K562 (cell line): ENCODE data around the gene TEX264. TPM values are rescaled to one million over a fixed set of nuclear protein-coding genes. Genes with fewer than 3 reads are reported as not detected.

Source experiments
- CBFA2T2 ChIP-seq: fragments of 450-650 bp; conservative IDR thresholded peaks from 2 replicates; pipeline ENCODE4 v1.6.1; 2017; ENCODE audit warnings: mild to moderate bottlenecking
- GATA2 ChIP-seq: sonication (generic); formaldehyde crosslinking; IDR thresholded peaks from 2 replicates; pipeline ENCODE4 v1.4.0; 2020; ENCODE audit warnings: mild to moderate bottlenecking, missing genetic modification reagents
- HNRNPH1 ChIP-seq: fragments of 200-400 bp; formaldehyde crosslinking; optimal IDR thresholded peaks from 2 replicates; pipeline ENCODE3; 2017; ENCODE audit warnings: low read depth, mild to moderate bottlenecking, low read length, moderate library complexity
- KHSRP ChIP-seq: fragments of 450-650 bp; IDR thresholded peaks from 2 replicates; pipeline ENCODE4 v1.6.1; 2017
- NR2F6 ChIP-seq: fragments of 450-650 bp; formaldehyde crosslinking; IDR thresholded peaks from 2 replicates; pipeline ENCODE4 v1.4.0; 2020; ENCODE audit warnings: mild to moderate bottlenecking
- RBM22 ChIP-seq: fragments of 200-400 bp; formaldehyde crosslinking; IDR thresholded peaks from 2 replicates; pipeline ENCODE4 v1.6.1; 2018; ENCODE audit warnings: low read length, low read depth; ENCODE audit not compliant: poor library complexity, severe bottlenecking
- SMARCA4 ChIP-seq: fragments of 450-650 bp; IDR thresholded peaks from 2 replicates; pipeline ENCODE4 v1.6.1; 2016
- SP1 ChIP-seq: sonication (generic); formaldehyde crosslinking; IDR thresholded peaks from 2 replicates; pipeline ENCODE4 v1.8.1; 2022; ENCODE audit warnings: mild to moderate bottlenecking, missing genetic modification reagents
- SRF ChIP-seq, 2 experiments: fragments of 250-450, 450-650 bp in 1 of 2; sonication (Bioruptor Pico) in 1 of 2; sonication (generic) in 1 of 2; formaldehyde crosslinking; IDR thresholded peaks; 2 replicates each; pipeline versions ENCODE4 v1.5.0 to v1.5.1; 2020 to 2022; ENCODE audit warnings: mild to moderate bottlenecking in 1 of 2, missing genetic modification reagents in 1 of 2
- TARDBP ChIP-seq: fragments of 450-650 bp; IDR thresholded peaks from 2 replicates; pipeline ENCODE4 v1.6.1; 2016
- TEAD2 ChIP-seq: fragments of 450-650 bp; IDR thresholded peaks from 2 replicates; pipeline ENCODE4 v1.6.1; 2016; ENCODE audit warnings: missing genetic modification characterization, control low read depth, missing compliant biosample characterization
- TFAP4 ChIP-seq: sonication (generic); formaldehyde crosslinking; IDR thresholded peaks from 2 replicates; pipeline ENCODE4 v1.8.0; 2022; ENCODE audit warnings: missing genetic modification reagents, mild to moderate bottlenecking, moderate library complexity, borderline replicate concordance
- ZBTB40 ChIP-seq, 2 experiments: fragments of 450-650 bp in 1 of 2; sonication (generic) in 1 of 2; formaldehyde crosslinking in 1 of 2; IDR thresholded peaks; 2 replicates each; pipeline versions ENCODE4 v1.7.1 to v1.9.0; 2016 to 2022; ENCODE audit warnings: inconsistent platforms in 1 of 2, mild to moderate bottlenecking in 1 of 2, missing genetic modification reagents in 1 of 2
- ZBTB5 ChIP-seq: fragments of 450-650 bp; IDR thresholded peaks from 2 replicates; pipeline ENCODE4 v1.6.1; 2017; ENCODE audit warnings: antibody characterized with exemption
- ZBTB7A ChIP-seq: IDR thresholded peaks from 2 replicates; pipeline ENCODE4 v1.6.1; 2011; ENCODE audit warnings: low read depth, mild to moderate bottlenecking, low read length, moderate library complexity, borderline replicate concordance; ENCODE audit not compliant: control insufficient read depth
- ZNF23 ChIP-seq: fragments of 250-450 bp; sonication (Bioruptor Pico); IDR thresholded peaks from 2 replicates; pipeline ENCODE4 v1.4.0; 2020; ENCODE audit warnings: mild to moderate bottlenecking
- polyA plus RNA-seq, 8 experiments: library from polyadenylated mRNA; depleted of rRNA in 4 of 8; stranded (reverse) in 5 of 8; unstranded in 3 of 8; fragments of >200 nt; fragmentation: Nextera tagmentation in 2 of 8; fragmentation: Illumina TruSeq in 1 of 8; extraction: Ambion mirVana in 2 of 8; extraction: Trizol in 1 of 8; gene quantifications; 2 replicates each; pipeline versions ENCODE4 v1.2.1 to v1.2.3, GENCODE V29; 2011 to 2014; ENCODE audit warnings: inconsistent platforms in 1 of 8, missing spikeins in 1 of 8
- total RNA-seq, 7 experiments: library from RNA; depleted of rRNA in 6 of 7; stranded (reverse); fragments of >200 nt in 6 of 7; fragmentation: Illumina TruSeq in 2 of 7; extraction: Trizol in 2 of 7; gene quantifications; 2 replicates each; pipeline versions ENCODE4 v1.2.1 to v1.2.3, GENCODE V29; 2011 to 2021; ENCODE audit warnings: low replicate concordance in 1 of 7

Gene TEX264
- total and polyA plus RNA-seq, 9 of the 15 experiments (the other 6 are each of a cell fraction or from before 2014, with no cell fraction given) = 4.1 to 47.0 (median 31.0) TPM

GRCh38 chr3:51684971-51685751 lies 14.1 kb downstream of the TEX264 start (continued):
- TF ChIP-seq ZBTB40 (IDR thresholded peaks at IDR 0.05) = no peak
- TF ChIP-seq ZBTB40 (CRISPR knock-in tag; IDR thresholded peaks at IDR 0.05) = no peak
- TF ChIP-seq HNRNPH1 = no peak
- TF ChIP-seq RBM22 = no peak
- TF ChIP-seq TEAD2 (tag) = no peak
- no peak for TF ChIP-seq TARDBP
- TF ChIP-seq ZBTB7A = no peak
- TF ChIP-seq SMARCA4 = 0 out of 2 replicates have a peak, but pooled peaks have one; percentile 17
- no peak for TF ChIP-seq SP1 (CRISPR knock-in tag)
- TF ChIP-seq ZNF23 (CRISPR knock-in tag) = no peak
- peak; percentile 41; the same call in 1 of the 2 replicates for TF ChIP-seq GATA2 (CRISPR knock-in tag)
- no peak for TF ChIP-seq NR2F6 (CRISPR knock-in tag)
- no peak for TF ChIP-seq TFAP4
- peak; percentile 35 for TF ChIP-seq CBFA2T2
- no peak for TF ChIP-seq KHSRP
- no peak for TF ChIP-seq ZBTB5
- no peak for TF ChIP-seq SRF (CRISPR knock-in tag; IDR thresholded peaks at IDR 0.05)
